ENCODE results near the gene EPHA5.

Gene EPHA5

DNA sequence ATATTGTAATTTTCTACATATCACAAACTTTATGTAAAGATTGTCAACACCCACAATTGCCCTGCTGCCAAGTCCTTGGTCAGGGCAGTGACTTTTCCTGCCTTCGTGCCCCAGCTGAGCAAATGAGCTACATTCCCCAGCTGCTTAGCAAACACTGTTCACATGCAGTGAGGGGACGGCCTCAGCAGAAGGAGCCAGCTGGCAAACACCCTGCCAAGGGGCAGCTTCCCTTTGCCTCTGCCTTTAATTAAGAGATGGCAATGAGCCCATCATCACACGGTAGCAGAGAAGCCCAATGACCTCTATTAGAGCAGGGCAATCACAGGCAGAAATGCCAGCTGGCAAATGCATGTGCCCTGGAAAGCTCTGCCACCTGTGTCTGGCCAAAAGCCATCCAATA lies 253.4 kb downstream of the EPHA5 start:
- Histone ChIP-seq H3K4me1 (ENCODE audit: insufficient read depth, low read length) (no peaks in the 10 kb centered on the region), H3K4me3 (ENCODE audit: low read length) (no peak overlapping the region), H3K9me3 (ENCODE audit: insufficient read depth, low read depth, low read length) (no peaks in the 10 kb centered on the region), H3K36me3 (ENCODE audit: insufficient read depth, low read length) (no peaks in the 10 kb centered on the region), H3K27ac (ENCODE audit: low read depth, low read length) (no peak overlapping the region), H3K27me3 (ENCODE audit: insufficient read depth, low read length) (no peaks in the 10 kb centered on the region), H3K9ac (ENCODE audit: low read depth, low read length) (no peak overlapping the region)
- WGBS = 72% methylated on average over 3 of the region's 3 CpGs

DNA sequence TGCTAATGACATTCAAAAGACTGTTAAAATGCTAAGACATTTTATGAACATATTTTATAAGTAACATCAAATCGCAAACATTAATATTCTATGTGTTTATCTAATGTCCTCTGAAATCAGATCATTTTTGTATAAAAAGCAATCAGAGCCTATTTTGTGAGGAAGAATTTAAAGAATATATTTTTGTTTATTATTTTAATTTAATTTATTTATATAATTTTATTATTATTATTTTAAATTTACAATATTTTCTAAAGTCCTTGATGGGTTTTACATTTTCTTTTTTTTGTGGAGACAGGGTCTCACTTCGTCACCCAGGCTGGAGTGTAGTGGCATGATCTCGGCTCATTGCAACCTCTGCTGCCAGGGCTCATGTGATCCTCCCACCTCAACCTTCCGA lies 262.8 kb downstream of the EPHA5 start:
- Histone ChIP-seq H3K4me1 (ENCODE audit: insufficient read depth, low read length) (no peaks in the 10 kb centered on the region), H3K36me3 (ENCODE audit: insufficient read depth, low read length) (no peaks in the 10 kb centered on the region), H3K27me3 (ENCODE audit: insufficient read depth, low read length) (no peaks in the 10 kb centered on the region), H3K9me3 (ENCODE audit: insufficient read depth, low read depth, low read length) (no peaks in the 10 kb centered on the region), H3K27ac (ENCODE audit: low read depth, low read length) (no peak overlapping the region), H3K4me3 (ENCODE audit: low read length) (no peak overlapping the region), H3K9ac (ENCODE audit: low read depth, low read length) (no peak overlapping the region)
- WGBS = 98% methylated on average over 3 of the region's 4 CpGs

GRCh38 chr4:65401083-65401482 lies 269.2 kb downstream of the EPHA5 start:
- H3K4me3 ChIP-seq (ENCODE audit: low read length) = no peak overlapping the region
- H3K27me3 ChIP-seq (ENCODE audit: insufficient read depth, low read length) = no peaks in the 10 kb centered on the region
- H3K27ac ChIP-seq (ENCODE audit: low read depth, low read length) = no peak overlapping the region
- H3K4me1 ChIP-seq (ENCODE audit: insufficient read depth, low read length) = no peaks in the 10 kb centered on the region
- no peak overlapping the region for H3K9ac ChIP-seq (ENCODE audit: low read depth, low read length)
- H3K9me3 ChIP-seq (ENCODE audit: insufficient read depth, low read depth, low read length) = peaks cover 10% of the 10 kb centered on the region
- H3K36me3 ChIP-seq (ENCODE audit: insufficient read depth, low read length) = no peaks in the 10 kb centered on the region

- Histone ChIP-seq H3K27me3 (ENCODE audit: insufficient read depth, low read length) (no peaks in the 10 kb centered on the region), H3K4me3 (ENCODE audit: low read length) (no peak overlapping the region), H3K4me1 (ENCODE audit: insufficient read depth, low read length) (no peaks in the 10 kb centered on the region), H3K9me3 (ENCODE audit: insufficient read depth, low read depth, low read length) (peaks cover 10% of the 10 kb centered on the region), H3K27ac (ENCODE audit: low read depth, low read length) (no peak overlapping the region), H3K36me3 (ENCODE audit: insufficient read depth, low read length) (no peaks in the 10 kb centered on the region), H3K9ac (ENCODE audit: low read depth, low read length) (no peak overlapping the region)
- WGBS = 56% methylated on average over 4 of the region's 4 CpGs
Observed at GRCh38 chr4:65399084-65399483, 271.2 kb downstream of the EPHA5 start.

DNA sequence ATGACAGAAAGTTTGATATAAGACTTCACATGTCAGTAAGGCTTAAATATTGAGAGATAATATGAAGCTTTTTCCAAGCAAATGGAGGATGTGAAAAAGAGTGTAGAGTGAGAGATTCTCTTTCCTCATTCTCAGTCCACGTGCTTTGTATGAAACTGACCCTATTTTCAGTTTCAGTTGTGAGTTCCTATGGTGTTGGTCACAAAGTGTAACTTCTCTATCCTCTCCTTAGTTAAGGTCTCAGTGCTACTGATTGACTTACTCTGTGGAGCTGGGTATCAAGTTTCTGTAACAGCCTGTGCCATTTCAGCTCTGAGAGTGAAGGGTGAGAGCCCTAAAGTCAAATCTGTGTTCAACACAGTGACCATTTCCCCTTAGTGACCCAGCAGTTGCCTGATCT lies 277.2 kb downstream of the EPHA5 start:
- no peaks in the 10 kb centered on the region for H3K36me3 ChIP-seq (ENCODE audit: insufficient read depth, low read length)
- H3K4me1 ChIP-seq (ENCODE audit: insufficient read depth, low read length) = no peaks in the 10 kb centered on the region
- H3K27me3 ChIP-seq (ENCODE audit: insufficient read depth, low read length) = no peaks in the 10 kb centered on the region
- no peak overlapping the region for H3K9ac ChIP-seq (ENCODE audit: low read depth, low read length)
- 75% methylated on average over 1 of the region's 1 CpG for WGBS
- H3K4me3 ChIP-seq (ENCODE audit: low read length) = no peak overlapping the region
- H3K9me3 ChIP-seq (ENCODE audit: insufficient read depth, low read depth, low read length) = peaks cover 3% of the 10 kb centered on the region; the same call in 1 of the 2 replicates
- no peak overlapping the region for H3K27ac ChIP-seq (ENCODE audit: low read depth, low read length)

DNA sequence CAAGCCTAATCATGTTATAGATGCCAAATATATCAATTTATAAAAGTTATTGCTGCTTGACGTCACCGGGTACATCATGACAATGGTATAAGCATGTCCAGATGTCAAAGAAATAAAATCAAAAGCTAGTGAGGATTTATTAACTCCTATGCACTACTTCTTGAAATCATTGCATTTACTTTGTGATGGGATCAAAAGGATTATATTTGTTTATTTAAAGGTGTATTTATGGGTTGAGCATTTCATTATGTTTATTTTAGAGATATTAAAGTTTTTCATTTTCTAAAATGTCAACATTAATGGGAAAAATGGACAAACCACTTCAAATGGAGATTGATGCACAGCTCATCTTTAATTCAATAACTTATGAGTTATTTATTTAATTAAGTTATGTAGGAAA lies 277.8 kb downstream of the EPHA5 start:
- no peaks in the 10 kb centered on the region for H3K36me3 ChIP-seq (ENCODE audit: insufficient read depth, low read length)

DNA sequence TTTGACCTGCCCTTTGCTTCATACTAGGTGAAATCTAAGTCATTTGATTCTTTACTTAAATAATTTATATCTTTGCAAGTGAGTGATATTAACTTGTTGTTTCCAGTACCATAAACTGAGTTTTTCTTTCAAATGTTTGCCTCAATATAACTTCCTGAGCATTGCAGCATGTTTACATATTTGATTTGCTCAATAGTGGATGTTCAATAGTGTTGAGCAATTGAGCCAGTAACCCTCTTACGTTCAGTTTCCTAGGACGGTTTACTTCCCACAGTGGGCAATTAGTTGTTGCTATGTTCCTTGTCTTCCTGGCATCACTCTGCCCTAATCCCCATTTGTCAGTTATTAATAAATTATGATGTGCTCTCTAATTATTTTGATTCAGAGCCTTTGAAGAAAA lies 278.5 kb downstream of the EPHA5 start:
- WGBS = 92% methylated on average over 2 of the region's 2 CpGs
- Histone ChIP-seq H3K9ac (ENCODE audit: low read depth, low read length) (no peak overlapping the region), H3K4me3 (ENCODE audit: low read length) (no peak overlapping the region), H3K4me1 (ENCODE audit: insufficient read depth, low read length) (no peaks in the 10 kb centered on the region), H3K27ac (ENCODE audit: low read depth, low read length) (no peak overlapping the region), H3K27me3 (ENCODE audit: insufficient read depth, low read length) (no peaks in the 10 kb centered on the region), H3K9me3 (ENCODE audit: insufficient read depth, low read depth, low read length) (no peaks in the 10 kb centered on the region), H3K36me3 (ENCODE audit: insufficient read depth, low read length) (no peaks in the 10 kb centered on the region)

More for the DNA sequence above, 277.8 kb downstream of the EPHA5 start:
- no peak overlapping the region for H3K9ac ChIP-seq (ENCODE audit: low read depth, low read length)
- no peak overlapping the region for H3K4me3 ChIP-seq (ENCODE audit: low read length)
- H3K4me1 ChIP-seq (ENCODE audit: insufficient read depth, low read length) = no peaks in the 10 kb centered on the region
- H3K27me3 ChIP-seq (ENCODE audit: insufficient read depth, low read length) = no peaks in the 10 kb centered on the region
- no peak overlapping the region for H3K27ac ChIP-seq (ENCODE audit: low read depth, low read length)
- H3K9me3 ChIP-seq (ENCODE audit: insufficient read depth, low read depth, low read length) = no peaks in the 10 kb centered on the region
- WGBS = no CpG with 5 or more reads among the region's 2 CpGs

- Histone ChIP-seq H3K27me3 (ENCODE audit: insufficient read depth, low read length) (no peaks in the 10 kb centered on the region), H3K4me3 (ENCODE audit: low read length) (no peak overlapping the region), H3K27ac (ENCODE audit: low read depth, low read length) (no peak overlapping the region), H3K9me3 (ENCODE audit: insufficient read depth, low read depth, low read length) (no peaks in the 10 kb centered on the region), H3K4me1 (ENCODE audit: insufficient read depth, low read length) (no peaks in the 10 kb centered on the region), H3K36me3 (ENCODE audit: insufficient read depth, low read length) (no peaks in the 10 kb centered on the region), H3K9ac (ENCODE audit: low read depth, low read length) (no peak overlapping the region)
- WGBS = 100% methylated on average over 1 of the region's 1 CpG
Observed at GRCh38 chr4:65391382-65391781, 278.9 kb downstream of the EPHA5 start.

DNA sequence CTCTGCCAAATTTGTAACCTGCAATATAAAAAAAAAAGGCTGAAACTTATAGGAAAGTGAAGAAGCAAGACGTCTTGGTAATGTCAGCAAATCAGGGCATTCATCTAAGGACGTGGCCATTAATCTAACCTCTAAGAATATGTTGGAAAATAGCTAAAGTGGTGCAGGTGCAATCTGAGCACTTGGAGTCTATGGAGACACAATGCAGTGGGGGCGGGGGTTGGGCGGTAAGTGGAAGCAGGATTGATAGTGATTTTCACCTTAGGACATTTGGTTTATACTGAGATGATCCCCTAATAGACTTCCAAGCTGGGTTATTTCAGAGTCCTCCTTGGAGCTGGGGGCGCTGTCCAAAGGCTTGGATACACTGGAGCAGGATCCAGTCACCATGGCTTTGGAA lies 283.4 kb downstream of the EPHA5 start:
- H3K9ac ChIP-seq (ENCODE audit: low read depth, low read length) = no peak overlapping the region

GRCh38 chr4:65383589-65384305 lies 286.5 kb downstream of the EPHA5 start:
- no peak overlapping the region for H3K4me3 ChIP-seq (ENCODE audit: low read length)
- H3K9me3 ChIP-seq (ENCODE audit: insufficient read depth, low read depth, low read length) = no peaks in the 10 kb centered on the region
- H3K9ac ChIP-seq (ENCODE audit: low read depth, low read length) = no peak overlapping the region
- H3K36me3 ChIP-seq (ENCODE audit: insufficient read depth, low read length) = no peaks in the 10 kb centered on the region
- H3K4me1 ChIP-seq (ENCODE audit: insufficient read depth, low read length) = no peaks in the 10 kb centered on the region
- no peak overlapping the region for H3K27ac ChIP-seq (ENCODE audit: low read depth, low read length)
- 97% methylated on average over 5 of the region's 6 CpGs for WGBS
- H3K27me3 ChIP-seq (ENCODE audit: insufficient read depth, low read length) = no peaks in the 10 kb centered on the region

More for the DNA sequence above, 283.4 kb downstream of the EPHA5 start:
- WGBS = 88% methylated on average over 5 of the region's 5 CpGs
- H3K27me3 ChIP-seq (ENCODE audit: insufficient read depth, low read length) = no peaks in the 10 kb centered on the region
- no peaks in the 10 kb centered on the region for H3K36me3 ChIP-seq (ENCODE audit: insufficient read depth, low read length)
- no peak overlapping the region for H3K27ac ChIP-seq (ENCODE audit: low read depth, low read length)
- no peaks in the 10 kb centered on the region for H3K9me3 ChIP-seq (ENCODE audit: insufficient read depth, low read depth, low read length)
- no peak overlapping the region for H3K4me3 ChIP-seq (ENCODE audit: low read length)
- H3K4me1 ChIP-seq (ENCODE audit: insufficient read depth, low read length) = no peaks in the 10 kb centered on the region

- H3K27ac ChIP-seq (ENCODE audit: low read depth, low read length) = no peak overlapping the region
- H3K27me3 ChIP-seq (ENCODE audit: insufficient read depth, low read length) = no peaks in the 10 kb centered on the region
- no peak overlapping the region for H3K9ac ChIP-seq (ENCODE audit: low read depth, low read length)
- 58% methylated on average over 1 of the region's 1 CpG for WGBS
- H3K4me3 ChIP-seq (ENCODE audit: low read length) = no peak overlapping the region
- no peaks in the 10 kb centered on the region for H3K9me3 ChIP-seq (ENCODE audit: insufficient read depth, low read depth, low read length)
- H3K36me3 ChIP-seq (ENCODE audit: insufficient read depth, low read length) = no peaks in the 10 kb centered on the region
- no peaks in the 10 kb centered on the region for H3K4me1 ChIP-seq (ENCODE audit: insufficient read depth, low read length)
Observed at GRCh38 chr4:65381648-65382047, 288.6 kb downstream of the EPHA5 start.

GRCh38 chr4:65370709-65371108 lies 299.6 kb downstream of the EPHA5 start:
- no peak overlapping the region for H3K27ac ChIP-seq (ENCODE audit: low read depth, low read length)
- H3K4me1 ChIP-seq (ENCODE audit: insufficient read depth, low read length) = no peaks in the 10 kb centered on the region
- no peak overlapping the region for H3K9ac ChIP-seq (ENCODE audit: low read depth, low read length)
- no peaks in the 10 kb centered on the region for H3K9me3 ChIP-seq (ENCODE audit: insufficient read depth, low read depth, low read length)
- no peaks in the 10 kb centered on the region for H3K27me3 ChIP-seq (ENCODE audit: insufficient read depth, low read length)
- H3K36me3 ChIP-seq (ENCODE audit: insufficient read depth, low read length) = no peaks in the 10 kb centered on the region
- no peak overlapping the region for H3K4me3 ChIP-seq (ENCODE audit: low read length)
- WGBS = 93% methylated on average over 3 of the region's 3 CpGs

Data from HUES64 (cell line).